22Rv1 (cell line): ENCODE measurements around the gene DNLZ.

Source experiments
- ZFX ChIP-seq: fragments of 450-650 bp; IDR thresholded peaks from 2 replicates; pipeline ENCODE4 v1.6.1; 2017; ENCODE audit warnings: antibody characterized with exemption, borderline replicate concordance
- TF ChIP-seq, protein P1 (sequence below): fragments of 450-650 bp; IDR thresholded peaks from 2 replicates; pipeline ENCODE4 v1.5.1; 2017; ENCODE audit warnings: mild to moderate bottlenecking

DNA sequence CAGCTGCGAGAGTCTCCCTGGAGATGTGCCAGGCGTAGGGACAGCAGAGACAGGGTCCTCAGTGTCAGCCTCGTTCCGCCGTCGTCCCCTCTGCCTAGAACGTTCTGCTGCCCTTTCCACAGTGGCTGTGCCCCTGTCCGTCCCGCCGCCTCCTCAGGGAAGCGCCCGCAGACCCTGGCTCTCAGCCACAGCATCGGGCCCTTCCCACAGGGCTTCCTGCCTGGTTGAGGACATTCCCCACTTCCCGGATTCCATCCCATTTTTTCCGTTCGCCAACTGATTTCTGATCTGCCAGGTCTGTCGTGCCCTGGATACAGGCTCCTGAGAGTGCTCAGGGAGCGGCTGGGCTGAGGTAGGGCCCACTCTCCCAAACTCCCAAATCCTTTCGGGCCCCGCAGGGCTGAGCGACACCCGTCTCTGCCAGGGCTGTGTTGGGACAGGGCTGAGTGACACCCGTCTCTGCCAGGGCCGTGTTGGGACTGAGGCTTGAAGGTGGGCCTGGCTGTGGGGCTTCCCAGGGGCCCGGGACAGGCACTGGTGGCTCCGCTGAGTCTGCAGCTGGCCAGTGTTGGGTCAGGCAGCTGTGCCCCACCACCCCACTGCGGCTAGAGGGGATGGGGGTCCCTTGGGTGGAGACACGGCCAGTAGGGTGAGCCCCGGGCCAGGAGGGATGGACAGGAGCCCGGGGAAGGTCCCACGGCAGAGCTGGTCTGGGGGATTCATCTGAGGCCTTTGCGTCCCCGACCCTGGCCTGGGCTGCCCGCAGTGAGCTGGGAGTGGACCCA lies 15.9 kb downstream of the DNLZ start:
- TF ChIP-seq, protein P1, sequence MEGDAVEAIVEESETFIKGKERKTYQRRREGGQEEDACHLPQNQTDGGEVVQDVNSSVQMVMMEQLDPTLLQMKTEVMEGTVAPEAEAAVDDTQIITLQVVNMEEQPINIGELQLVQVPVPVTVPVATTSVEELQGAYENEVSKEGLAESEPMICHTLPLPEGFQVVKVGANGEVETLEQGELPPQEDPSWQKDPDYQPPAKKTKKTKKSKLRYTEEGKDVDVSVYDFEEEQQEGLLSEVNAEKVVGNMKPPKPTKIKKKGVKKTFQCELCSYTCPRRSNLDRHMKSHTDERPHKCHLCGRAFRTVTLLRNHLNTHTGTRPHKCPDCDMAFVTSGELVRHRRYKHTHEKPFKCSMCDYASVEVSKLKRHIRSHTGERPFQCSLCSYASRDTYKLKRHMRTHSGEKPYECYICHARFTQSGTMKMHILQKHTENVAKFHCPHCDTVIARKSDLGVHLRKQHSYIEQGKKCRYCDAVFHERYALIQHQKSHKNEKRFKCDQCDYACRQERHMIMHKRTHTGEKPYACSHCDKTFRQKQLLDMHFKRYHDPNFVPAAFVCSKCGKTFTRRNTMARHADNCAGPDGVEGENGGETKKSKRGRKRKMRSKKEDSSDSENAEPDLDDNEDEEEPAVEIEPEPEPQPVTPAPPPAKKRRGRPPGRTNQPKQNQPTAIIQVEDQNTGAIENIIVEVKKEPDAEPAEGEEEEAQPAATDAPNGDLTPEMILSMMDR: no peak
- TF ChIP-seq ZFX: no peak
